ENCODE measurements around the gene TRPM4.
"Not testable (repeated sequence)": the region's sequence is repeated elsewhere in the genome, so short reads cannot be mapped to it uniquely, and the experiment has no call there.

The TRPM4 gene

GRCh38 chr19:49188626-49189200 lies 31.1 kb downstream of the TRPM4 start:
- DNase-seq, result no peak

GRCh38 chr19:49189259-49189658 lies 31.7 kb downstream of the TRPM4 start:
- DNase-seq, result no peak

- no peak for DNase-seq
Observed at GRCh38 chr19:49190781-49191180, 33.2 kb downstream of the TRPM4 start.

- no peak for DNase-seq
Observed at GRCh38 chr19:49193822-49194394, 36.3 kb downstream of the TRPM4 start.

GRCh38 chr19:49194408-49194807 lies 36.8 kb downstream of the TRPM4 start:
- DNase-seq, result no peak

- DNase-seq, result peak; percentile 61
Observed at GRCh38 chr19:49196527-49197240, 39.1 kb downstream of the TRPM4 start.

GRCh38 chr19:49200238-49200862 lies 42.8 kb downstream of the TRPM4 start:
- no peak for DNase-seq

GRCh38 chr19:49201042-49201441 lies 43.5 kb downstream of the TRPM4 start:
- no peak for DNase-seq

- no peak for DNase-seq
Observed at GRCh38 chr19:49205114-49205513, 47.5 kb downstream of the TRPM4 start.

GRCh38 chr19:49209502-49209901 lies 51.9 kb downstream of the TRPM4 start:
- not testable (repeated sequence) for DNase-seq

GRCh38 chr19:49210108-49210900 lies 52.7 kb downstream of the TRPM4 start:
- peak; percentile 65 for DNase-seq

GRCh38 chr19:49210901-49211451 lies 53.4 kb downstream of the TRPM4 start:
- peak; percentile 38 for DNase-seq

- DNase-seq, result no peak
Observed at GRCh38 chr19:49212016-49212701, 54.6 kb downstream of the TRPM4 start.

- no peak for DNase-seq
Observed at GRCh38 chr19:49213791-49214190, 56.2 kb downstream of the TRPM4 start.

GRCh38 chr19:49214701-49215100 lies 57.1 kb downstream of the TRPM4 start:
- DNase-seq, result no peak

- DNase-seq, result no peak
Observed at GRCh38 chr19:49216071-49216470, 58.5 kb downstream of the TRPM4 start.

GRCh38 chr19:49217382-49217781 lies 59.8 kb downstream of the TRPM4 start:
- no peak for DNase-seq

- no peak for DNase-seq
Observed at GRCh38 chr19:49222011-49222410, 64.4 kb downstream of the TRPM4 start.

GRCh38 chr19:49222528-49222927 lies 64.9 kb downstream of the TRPM4 start:
- DNase-seq, result no peak

- no peak for DNase-seq
Observed at GRCh38 chr19:49223472-49223871, 65.9 kb downstream of the TRPM4 start.

- DNase-seq, result not testable (repeated sequence)
Observed at GRCh38 chr19:49224441-49224840, 66.8 kb downstream of the TRPM4 start.

- no peak for DNase-seq
Observed at GRCh38 chr19:49224879-49225278, 67.3 kb downstream of the TRPM4 start.
